RWPE2 (cell line): ENCODE data around the gene ZC3H7B.

Experiments
- ATAC-seq: fragments of 200-7000 bp; cut with Tn5 transposase; 3 replicates; pipeline ENCODE4 v1.9.1; 2021; ENCODE audit warnings: low read depth
- DNase-seq: peaks from one replicate; pipeline ENCODE4 v3.0.0-alpha.2; 2020; ENCODE audit warnings: low spot score
- H3K27ac ChIP-seq: fragments of 450-650 bp; 2 replicates; pipeline ENCODE4 v1.5.1; 2017; ENCODE audit warnings: mild to moderate bottlenecking; ENCODE audit not compliant: poor library complexity, severe bottlenecking
- H3K27me3 ChIP-seq: fragments of 250-450 bp; sonication (Bioruptor Pico); 2 replicates; pipeline ENCODE4 v1.5.1; 2021; ENCODE audit warnings: mild to moderate bottlenecking, moderate library complexity; ENCODE audit not compliant: insufficient read depth, poor library complexity, severe bottlenecking
- H3K36me3 ChIP-seq: fragments of 250-450 bp; sonication (Bioruptor Pico); 2 replicates; pipeline ENCODE4 v1.5.1; 2020; ENCODE audit warnings: low read depth, mild to moderate bottlenecking, moderate library complexity
- H3K4me1 ChIP-seq: fragments of 250-450 bp; sonication (Bioruptor Pico); 2 replicates; pipeline ENCODE4 v1.5.1; 2021; ENCODE audit warnings: mild to moderate bottlenecking, moderate library complexity; ENCODE audit not compliant: insufficient read depth, poor library complexity, severe bottlenecking
- H3K4me3 ChIP-seq: fragments of 250-450 bp; sonication (Bioruptor Pico); 2 replicates; pipeline ENCODE4 v1.5.1; 2021; ENCODE audit warnings: mild to moderate bottlenecking, moderate library complexity; ENCODE audit not compliant: severe bottlenecking
- H3K9me3 ChIP-seq: fragments of 250-450 bp; sonication (Bioruptor Pico); 2 replicates; pipeline ENCODE4 v1.5.1; 2021; ENCODE audit warnings: mild to moderate bottlenecking, moderate library complexity; ENCODE audit not compliant: severe bottlenecking
- CTCF ChIP-seq: fragments of 450-650 bp; IDR thresholded peaks from one replicate; pipeline ENCODE4 v1.5.1; 2017; ENCODE audit warnings: mild to moderate bottlenecking, moderate library complexity; ENCODE audit not compliant: poor library complexity, severe bottlenecking

Gene ZC3H7B

GRCh38 chr22:41341012-41341411 is 39.7 kb downstream of the ZC3H7B start:
- Histone ChIP-seq H3K9me3 (no peaks in the 10 kb centered on the region), H3K27ac (no peak overlapping the region), H3K27me3 (no peaks in the 10 kb centered on the region), H3K36me3 (peaks cover 37% of the 10 kb centered on the region), H3K4me3 (no peak overlapping the region), H3K4me1 (no peaks in the 10 kb centered on the region)
- no peak for TF ChIP-seq CTCF
- ATAC-seq = no peak
- peak; percentile 37 for DNase-seq

GRCh38 chr22:41341990-41342389 is 40.7 kb downstream of the ZC3H7B start:
- H3K4me1 ChIP-seq = no peaks in the 10 kb centered on the region
- H3K27me3 ChIP-seq = no peaks in the 10 kb centered on the region
- no peak overlapping the region for H3K4me3 ChIP-seq
- DNase-seq = no peak
- peaks cover 47% of the 10 kb centered on the region for H3K36me3 ChIP-seq
- ATAC-seq = no peak
- no peak overlapping the region for H3K27ac ChIP-seq
- H3K9me3 ChIP-seq = no peaks in the 10 kb centered on the region
- TF ChIP-seq CTCF = no peak

GRCh38 chr22:41343300-41343699 is 42.0 kb downstream of the ZC3H7B start:
- DNase-seq (peak; percentile 67), ATAC-seq (no peak)
- no peaks in the 10 kb centered on the region for H3K9me3 ChIP-seq
- H3K4me3 ChIP-seq = no peak overlapping the region
- no peaks in the 10 kb centered on the region for H3K4me1 ChIP-seq
- peaks cover 57% of the 10 kb centered on the region for H3K36me3 ChIP-seq
- no peaks in the 10 kb centered on the region for H3K27me3 ChIP-seq
- no peak for TF ChIP-seq CTCF
- no peak overlapping the region for H3K27ac ChIP-seq

- no peak for ATAC-seq
- Histone ChIP-seq H3K27ac (no peak overlapping the region), H3K36me3 (peaks cover 59% of the 10 kb centered on the region), H3K4me1 (no peaks in the 10 kb centered on the region), H3K9me3 (no peaks in the 10 kb centered on the region), H3K27me3 (no peaks in the 10 kb centered on the region), H3K4me3 (no peak overlapping the region)
- TF ChIP-seq CTCF = no peak
- no peak for DNase-seq
These were observed 42.4 kb downstream of the ZC3H7B start for GRCh38 chr22:41343717-41344116.

GRCh38 chr22:41344189-41344788 is 43.0 kb downstream of the ZC3H7B start:
- Histone ChIP-seq H3K4me1 (no peaks in the 10 kb centered on the region), H3K36me3 (peaks cover 59% of the 10 kb centered on the region), H3K27ac (no peak overlapping the region), H3K4me3 (no peak overlapping the region), H3K27me3 (no peaks in the 10 kb centered on the region), H3K9me3 (no peaks in the 10 kb centered on the region)
- peak; percentile 28 for DNase-seq
- TF ChIP-seq CTCF = no peak
- no peak for ATAC-seq
